ENCODE measurements around the gene ZNF329.

DNA sequence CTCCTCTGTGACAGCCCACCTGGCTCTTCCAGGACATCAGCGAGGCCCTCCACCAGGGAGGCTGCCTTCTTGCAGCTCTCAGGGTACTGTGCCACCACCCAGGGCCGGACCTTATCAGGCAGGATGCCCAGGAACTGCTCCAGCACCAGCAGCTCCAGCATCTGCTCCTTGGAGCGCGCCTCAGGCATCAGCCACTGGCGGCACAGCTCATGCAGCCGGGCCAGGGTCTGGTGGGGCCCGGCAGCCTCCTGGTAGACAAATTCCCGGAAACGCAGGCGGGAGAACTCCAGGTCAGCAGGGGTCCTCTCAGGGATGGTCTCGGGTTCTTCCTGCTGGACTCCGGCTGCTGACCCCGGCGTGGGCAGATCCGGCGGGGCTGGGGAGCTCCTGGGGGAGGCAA lies 60.7 kb downstream of the ZNF329 start:
- TF ChIP-seq, protein P1, sequence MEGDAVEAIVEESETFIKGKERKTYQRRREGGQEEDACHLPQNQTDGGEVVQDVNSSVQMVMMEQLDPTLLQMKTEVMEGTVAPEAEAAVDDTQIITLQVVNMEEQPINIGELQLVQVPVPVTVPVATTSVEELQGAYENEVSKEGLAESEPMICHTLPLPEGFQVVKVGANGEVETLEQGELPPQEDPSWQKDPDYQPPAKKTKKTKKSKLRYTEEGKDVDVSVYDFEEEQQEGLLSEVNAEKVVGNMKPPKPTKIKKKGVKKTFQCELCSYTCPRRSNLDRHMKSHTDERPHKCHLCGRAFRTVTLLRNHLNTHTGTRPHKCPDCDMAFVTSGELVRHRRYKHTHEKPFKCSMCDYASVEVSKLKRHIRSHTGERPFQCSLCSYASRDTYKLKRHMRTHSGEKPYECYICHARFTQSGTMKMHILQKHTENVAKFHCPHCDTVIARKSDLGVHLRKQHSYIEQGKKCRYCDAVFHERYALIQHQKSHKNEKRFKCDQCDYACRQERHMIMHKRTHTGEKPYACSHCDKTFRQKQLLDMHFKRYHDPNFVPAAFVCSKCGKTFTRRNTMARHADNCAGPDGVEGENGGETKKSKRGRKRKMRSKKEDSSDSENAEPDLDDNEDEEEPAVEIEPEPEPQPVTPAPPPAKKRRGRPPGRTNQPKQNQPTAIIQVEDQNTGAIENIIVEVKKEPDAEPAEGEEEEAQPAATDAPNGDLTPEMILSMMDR (IDR thresholded peaks at IDR 0.05) = no peak
- TF ChIP-seq POLR2A (IDR thresholded peaks at IDR 0.05) = no peak

Data from thyroid gland (tissue), 4 donors.